H1 (cell line): ENCODE measurements around the gene CRB2. TPM values are rescaled to one million over a fixed set of nuclear protein-coding genes. Genes with fewer than 3 reads are reported as not detected.

Experiments used
- CTCF ChIA-PET: fragments of 300-600 bp; sonication (Branson Sonifier 250); formaldehyde crosslinking; loops from one replicate; lab custom pipeline; 2021; ENCODE audit not compliant: partially characterized antibody; lab: Charles Lee
- POLR2A ChIA-PET: fragments of 300-600 bp; sonication (Branson Sonifier 250); formaldehyde crosslinking; loops from one replicate; lab custom pipeline; 2021; ENCODE audit warnings: inconsistent platforms; ENCODE audit not compliant: partially characterized antibody; lab: Charles Lee
- DNase-seq, 2 experiments: peaks; one replicate each; pipeline versions ENCODE4 v3.0.0 to v3.0.0-alpha.2; 2010 to 2022; ENCODE audit warnings: low spot score in 2 of 2, low read depth in 1 of 2, mixed read lengths in 1 of 2
- FAIRE-seq: peaks from 2 replicates; lab custom pipeline; 2011; peaks lifted over from hg19 to GRCh38; lab: Jason Lieb, UNC
- H2AFZ ChIP-seq: 2 replicates; pipeline ENCODE4 v1.8.1; 2012; ENCODE audit warnings: low read length, inconsistent platforms
- H2AK5ac ChIP-seq: 2 replicates; pipeline ENCODE4 v1.6.1; 2013; ENCODE audit warnings: low read depth, low read length
- H2BK120ac ChIP-seq: replicated peaks from 2 replicates; pipeline ENCODE3; 2013; ENCODE audit warnings: low read depth, low read length, inconsistent platforms
- H2BK12ac ChIP-seq: 2 replicates; pipeline ENCODE4 v1.6.1; 2013; ENCODE audit warnings: low read depth, low read length
- H2BK15ac ChIP-seq: 2 replicates; pipeline ENCODE4 v1.6.1; 2013; ENCODE audit warnings: low read length
- H2BK20ac ChIP-seq: 2 replicates; pipeline ENCODE4 v1.6.1; 2013; ENCODE audit warnings: low read length
- H2BK5ac ChIP-seq: 2 replicates; pipeline ENCODE4 v1.6.1; 2013; ENCODE audit warnings: low read depth, low read length
- H3K14ac ChIP-seq: 2 replicates; pipeline ENCODE4 v1.6.1; 2013; ENCODE audit warnings: inconsistent platforms; ENCODE audit not compliant: insufficient read length
- H3K18ac ChIP-seq: 2 replicates; pipeline ENCODE4 v1.6.1; 2013; ENCODE audit warnings: low read length; ENCODE audit errors: extremely low read depth
- H3K23ac ChIP-seq: 2 replicates; pipeline ENCODE4 v1.6.1; 2013; ENCODE audit warnings: inconsistent platforms; ENCODE audit not compliant: insufficient read length
- H3K23me2 ChIP-seq: 2 replicates; pipeline ENCODE4 v1.6.1; 2013; ENCODE audit warnings: low read depth, low read length
- H3K27ac ChIP-seq: 2 replicates; pipeline ENCODE4 v1.6.1; 2011; ENCODE audit warnings: low read depth, low read length, inconsistent platforms
- H3K27me3 ChIP-seq, 4 experiments: replicated peaks in 1 of 4; 1 replicate in 1 of 4; 2 replicates in 3 of 4; pipeline versions ENCODE4 v1.6.1 to v1.8.1; 2011 to 2013; ENCODE audit warnings: low read length in 3 of 4, mild to moderate bottlenecking in 3 of 4, inconsistent platforms in 2 of 4, mixed read lengths in 2 of 4, moderate library complexity in 1 of 4; ENCODE audit not compliant: control insufficient read depth in 3 of 4, insufficient read depth in 3 of 4; ENCODE audit errors: extremely low read depth in 1 of 4
- H3K36me3 ChIP-seq, 4 experiments: 2 replicates each; pipeline versions ENCODE4 v1.6.1 to v1.8.1; 2011 to 2013; ENCODE audit warnings: mild to moderate bottlenecking in 4 of 4, low read length in 3 of 4, moderate library complexity in 2 of 4, control low read depth in 1 of 4, inconsistent platforms in 1 of 4; ENCODE audit not compliant: insufficient read depth in 4 of 4, control insufficient read depth in 2 of 4
- H3K4ac ChIP-seq: replicated peaks from 2 replicates; pipeline ENCODE3; 2013; ENCODE audit warnings: low read length, low read depth, mixed read lengths, inconsistent platforms; ENCODE audit not compliant: insufficient read length
- H3K4me1 ChIP-seq, 4 experiments: replicated peaks in 1 of 4; 1 replicate in 1 of 4; 2 replicates in 3 of 4; pipeline versions ENCODE4 v1.6.1 to v1.8.1; 2011 to 2013; ENCODE audit warnings: low read length in 3 of 4, inconsistent platforms in 2 of 4, mixed read lengths in 1 of 4; ENCODE audit not compliant: insufficient read depth in 4 of 4, control insufficient read depth in 3 of 4
- H3K4me2 ChIP-seq, 2 experiments: 2 replicates each; pipeline versions ENCODE4 v1.6.1 to v1.8.1; 2011 to 2013; ENCODE audit warnings: low read depth in 2 of 2, low read length in 2 of 2, control low read depth in 1 of 2, inconsistent platforms in 1 of 2, mild to moderate bottlenecking in 1 of 2; ENCODE audit not compliant: insufficient read depth in 1 of 2
- H3K4me3 ChIP-seq, 4 experiments: fragments of 200-600, 300-600 bp in 1 of 4; sonication (generic), shearing (Covaris generic), sonication (Bioruptor Twin) in 1 of 4; 2 replicates each; pipeline versions ENCODE4 v1.5.1 to v1.8.1; 2011 to 2016; ENCODE audit warnings: low read length in 4 of 4, low read depth in 3 of 4, control low read depth in 2 of 4, inconsistent platforms in 2 of 4, mild to moderate bottlenecking in 2 of 4, mixed read lengths in 1 of 4, moderate library complexity in 1 of 4; ENCODE audit not compliant: insufficient read depth in 2 of 4; ENCODE audit errors: extremely low read depth in 1 of 4
- H3K56ac ChIP-seq: replicated peaks from 2 replicates; pipeline ENCODE3; 2013; ENCODE audit warnings: low read depth, mild to moderate bottlenecking, mixed read lengths, low read length, inconsistent platforms; ENCODE audit not compliant: insufficient read length
- H3K79me1 ChIP-seq: 2 replicates; pipeline ENCODE4 v1.6.1; 2013; ENCODE audit warnings: low read depth, low read length, control low read depth
- H3K79me2 ChIP-seq, 2 experiments: 2 replicates each; pipeline versions ENCODE4 v1.6.1 to v1.8.1; 2012 to 2013; ENCODE audit warnings: low read length in 2 of 2, mild to moderate bottlenecking in 2 of 2, inconsistent platforms in 1 of 2; ENCODE audit not compliant: insufficient read depth in 2 of 2, control insufficient read depth in 1 of 2
- H3K9ac ChIP-seq, 4 experiments: replicated peaks in 1 of 4; 1 replicate in 1 of 4; 2 replicates in 3 of 4; pipeline versions ENCODE4 v1.6.1 to v1.8.1; 2011 to 2013; ENCODE audit warnings: low read depth in 3 of 4, low read length in 3 of 4, control low read depth in 2 of 4, mild to moderate bottlenecking in 2 of 4, moderate library complexity in 2 of 4, inconsistent platforms in 1 of 4; ENCODE audit errors: extremely low read depth in 1 of 4
- H3K9me3 ChIP-seq, 2 experiments: 2 replicates each; pipeline versions ENCODE4 v1.6.1 to v1.8.1; 2012 to 2013; ENCODE audit warnings: mild to moderate bottlenecking in 2 of 2, moderate library complexity in 2 of 2, control low read depth in 1 of 2, inconsistent platforms in 1 of 2, low read depth in 1 of 2, low read length in 1 of 2, mixed read lengths in 1 of 2; ENCODE audit not compliant: insufficient read depth in 2 of 2
- H4K20me1 ChIP-seq, 2 experiments: replicated peaks in 1 of 2; 2 replicates each; pipeline versions ENCODE3 to v1.8.1; 2011 to 2013; ENCODE audit warnings: inconsistent platforms in 2 of 2, low read length in 2 of 2, mild to moderate bottlenecking in 1 of 2; ENCODE audit not compliant: insufficient read depth in 2 of 2, control insufficient read depth in 1 of 2
- H4K5ac ChIP-seq: 2 replicates; pipeline ENCODE4 v1.6.1; 2013; ENCODE audit warnings: low read length, low read depth, mixed read lengths, inconsistent platforms; ENCODE audit not compliant: insufficient read length
- H4K8ac ChIP-seq: 2 replicates; pipeline ENCODE4 v1.8.0; 2013; ENCODE audit warnings: mild to moderate bottlenecking, moderate library complexity, low read length, inconsistent platforms; ENCODE audit not compliant: insufficient read depth; ENCODE audit errors: extremely low read depth
- H4K91ac ChIP-seq: replicated peaks from 2 replicates; pipeline ENCODE3; 2013; ENCODE audit warnings: low read length, mixed read lengths, inconsistent platforms; ENCODE audit not compliant: insufficient read length
- EGR1 ChIP-seq: IDR thresholded peaks from 2 replicates; pipeline ENCODE4 v1.6.1; 2011; ENCODE audit warnings: low read depth, low read length, borderline replicate concordance
- RFX5 ChIP-seq: IDR thresholded peaks from 2 replicates; pipeline ENCODE4 v1.6.1; 2011; ENCODE audit warnings: low read depth, low read length, improper control_type of control experiment, borderline replicate concordance
- RXRA ChIP-seq: IDR thresholded peaks from 2 replicates; pipeline ENCODE4 v1.6.1; 2011; ENCODE audit warnings: low read depth, mild to moderate bottlenecking, low read length, moderate library complexity; ENCODE audit not compliant: insufficient read depth
- WGBS, 2 experiments: shearing (Covaris generic) in 1 of 2; methylation state at CpG; one replicate each; pipeline versions ENCODE4 v1.1.6 to v1.1.7; 2013 to 2015; ENCODE audit warnings: low lambda C conversion rate in 2 of 2, mixed read lengths in 2 of 2, inconsistent platforms in 1 of 2, low coverage in 1 of 2, missing lambda C conversion rate in 1 of 2; ENCODE audit not compliant: insufficient replicate concordance in 2 of 2, insufficient coverage in 1 of 2, insufficient read length in 1 of 2; ENCODE audit errors: extremely low coverage in 1 of 2, missing lambda C conversion rate in 1 of 2; 5-methylcytosine and 5-hydroxymethylcytosine counted together
- polyA plus RNA-seq, 7 experiments: library from polyadenylated mRNA; depleted of rRNA in 3 of 7; stranded (reverse) in 5 of 7; unstranded in 2 of 7; fragments of >200 nt in 5 of 7; fragments of 200-250 nt in 2 of 7; gene quantifications; 1 replicate in 5 of 7; 2 replicates in 1 of 7; 4 replicates in 1 of 7; pipeline versions ENCODE4 v1.2.1 to v1.2.3, GENCODE V29; 2011 to 2013; ENCODE audit warnings: missing spikeins in 2 of 7, mixed read lengths in 2 of 7
- total RNA-seq: library from RNA; stranded (reverse); fragmentation: NEBNext Ultra II Directional; extraction: Animal tissue kit (Norgen Biotek cat#: 25700); gene quantifications from 2 replicates; pipeline ENCODE4 v1.2.1, GENCODE V29; 2021

The CRB2 gene
- total and polyA plus RNA-seq, 2 of the 8 experiments (the other 6 are each of a cell fraction or from before 2014, with no cell fraction given): 4.0 to 8.4 TPM

DNA sequence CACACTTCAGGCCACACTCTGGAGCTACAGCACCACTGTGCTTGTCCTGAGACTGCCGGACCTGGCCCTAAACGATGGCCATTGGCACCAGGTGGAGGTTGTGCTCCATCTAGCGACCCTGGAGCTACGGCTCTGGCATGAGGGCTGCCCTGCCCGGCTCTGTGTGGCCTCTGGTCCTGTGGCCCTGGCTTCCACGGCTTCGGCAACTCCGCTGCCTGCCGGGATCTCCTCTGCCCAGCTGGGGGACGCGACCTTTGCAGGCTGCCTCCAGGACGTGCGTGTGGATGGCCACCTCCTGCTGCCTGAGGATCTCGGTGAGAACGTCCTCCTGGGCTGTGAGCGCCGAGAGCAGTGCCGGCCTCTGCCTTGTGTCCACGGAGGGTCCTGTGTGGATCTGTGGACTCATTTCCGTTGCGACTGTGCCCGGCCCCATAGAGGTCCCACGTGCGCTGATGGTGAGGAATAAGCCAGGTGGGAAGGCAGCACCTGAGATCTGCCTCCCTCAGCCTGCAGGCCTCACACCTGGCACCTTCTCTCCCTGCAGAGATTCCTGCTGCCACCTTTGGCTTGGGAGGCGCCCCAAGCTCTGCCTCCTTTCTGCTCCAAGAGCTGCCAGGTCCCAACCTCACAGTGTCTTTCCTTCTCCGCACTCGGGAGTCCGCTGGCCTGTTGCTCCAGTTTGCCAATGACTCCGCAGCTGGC lies 14.7 kb downstream of the CRB2 start:
- no peak overlapping the region for H2BK12ac ChIP-seq
- H4K5ac ChIP-seq: no peak overlapping the region
- H2BK20ac ChIP-seq: no peak overlapping the region
- ChIA-PET CTCF (interaction anchor here (0.6 to 5.7 kb wide), 6 partner anchors 8 to 383 kb away, joined by 3 to 43 read pairs (median 6); partner anchors contain the start of gene CRB2), POLR2A (interaction anchor here (0.6 to 0.9 kb wide), 2 partner anchors 9 to 644 kb away, joined by 3 to 4 read pairs; no protein-coding TSS in a partner anchor)
- H3K9ac ChIP-seq: no peak overlapping the region
- H4K91ac ChIP-seq: no peak overlapping the region
- H3K27me3 ChIP-seq: peaks cover 0 to 31% (median 24%) of the 10 kb centered on the region in 4 experiments; a peak in 5 of 7 replicates
- peaks cover 0 to 5% (median 2%) of the 10 kb centered on the region in 4 experiments; a peak in 1 of 8 replicates for H3K36me3 ChIP-seq
- H4K20me1 ChIP-seq: peaks cover 5 to 12% of the 10 kb centered on the region in 2 experiments
- peaks cover 0 to 30% (median 14%) of the 10 kb centered on the region in 4 experiments; a peak in 6 of 7 replicates for H3K4me1 ChIP-seq
- H2AK5ac ChIP-seq: no peak overlapping the region
- H3K27ac ChIP-seq: no peak overlapping the region
- H2AFZ ChIP-seq: no peak overlapping the region
- no peak overlapping the region for H3K14ac ChIP-seq
- no peak for FAIRE-seq
- H2BK120ac ChIP-seq: no peak overlapping the region
- no peak overlapping the region for H3K23ac ChIP-seq
- WGBS, 2 experiments: 91% methylated on average over 29 of the region's 29 CpGs; no CpG with 5 or more reads in 1 of the 2 experiments
- no peak overlapping the region for H3K4me3 ChIP-seq
- H3K9me3 ChIP-seq: no peaks in the 10 kb centered on the region
- no peak overlapping the region for H3K4ac ChIP-seq
- peak overlapping the region; percentile 15; the same call in 1 of the 2 replicates for H4K8ac ChIP-seq
- no peak overlapping the region for H3K18ac ChIP-seq
- H3K79me2 ChIP-seq: no peaks in the 10 kb centered on the region
- TF ChIP-seq RXRA: no peak
- 0 out of 2 replicates have a peak, but pooled peaks have one; percentile 31 for TF ChIP-seq EGR1
- no peak for TF ChIP-seq RFX5
- no peak overlapping the region for H3K56ac ChIP-seq
- no peak for DNase-seq
- H3K4me2 ChIP-seq: no peak overlapping the region
- 0 out of 2 replicates have a peak, but pooled peaks cover 3% of the 10 kb centered on the region for H3K23me2 ChIP-seq
- no peaks in the 10 kb centered on the region for H3K79me1 ChIP-seq
- H2BK15ac ChIP-seq: no peak overlapping the region
- no peak overlapping the region for H2BK5ac ChIP-seq
